Kidney (tissue), 14 donors: Measurements from ENCODE around the gene SREBF1. TPM values are rescaled to one million over a fixed set of nuclear protein-coding genes. Genes with fewer than 3 reads are reported as not detected.

Source experiments
- DNase-seq, 5 donors: peaks; one replicate each; pipeline ENCODE4 v3.0.0-alpha.2; 2013 to 2020
- FAIRE-seq: peaks from 2 replicates; lab custom pipeline; 2012; peaks lifted over from hg19 to GRCh38; lab: Jason Lieb, UNC
- H3K27ac ChIP-seq, 2 donors: one replicate each; pipeline ENCODE4 v1.7.0; 2013; ENCODE audit warnings: low read depth in 2 of 2, low read length in 2 of 2, inconsistent platforms in 1 of 2
- H3K27me3 ChIP-seq: one replicate; pipeline ENCODE4 v1.7.1; 2013; ENCODE audit warnings: low read length, inconsistent platforms; ENCODE audit not compliant: control insufficient read depth, insufficient read depth
- H3K36me3 ChIP-seq, 3 donors: one replicate each; pipeline versions ENCODE4 v1.7.0 to v1.7.1; 2013; ENCODE audit warnings: low read length in 3 of 3, control low read depth in 1 of 3, inconsistent platforms in 1 of 3; ENCODE audit not compliant: insufficient read depth in 3 of 3, control insufficient read depth in 2 of 3
- H3K4me1 ChIP-seq, 3 donors: one replicate each; pipeline versions ENCODE4 v1.7.0 to v1.7.1; 2013; ENCODE audit warnings: low read length in 3 of 3, inconsistent platforms in 1 of 3, low read depth in 1 of 3; ENCODE audit not compliant: control insufficient read depth in 2 of 3, insufficient read depth in 2 of 3
- H3K4me3 ChIP-seq, 3 donors: one replicate each; pipeline versions ENCODE4 v1.7.0 to v1.8.1; 2013; ENCODE audit warnings: low read length in 3 of 3, control low read depth in 1 of 3, inconsistent platforms in 1 of 3
- H3K9ac ChIP-seq, 3 donors: one replicate each; pipeline versions ENCODE4 v1.7.0 to v1.7.1; 2013; ENCODE audit warnings: low read length in 3 of 3, control low read depth in 1 of 3, inconsistent platforms in 1 of 3
- H3K9me3 ChIP-seq, 3 donors: one replicate each; pipeline versions ENCODE4 v1.7.0 to v1.7.1; 2013; ENCODE audit warnings: low read length in 3 of 3, control low read depth in 1 of 3, inconsistent platforms in 1 of 3; ENCODE audit not compliant: control insufficient read depth in 2 of 3, insufficient read depth in 1 of 3
- CTCF ChIP-seq: IDR thresholded peaks from 3 replicates; pipeline ENCODE4 v1.5.1; 2012; ENCODE audit warnings: mild to moderate bottlenecking, moderate library complexity, borderline replicate concordance; ENCODE audit not compliant: insufficient read depth; ENCODE audit errors: extremely low read depth
- intact Hi-C: fragments of 100-400 bp; cut with DNase I; formaldehyde crosslinking; loops from one replicate; pipeline ENCODE4 v1.11.1; 2022
- polyA plus RNA-seq: library from polyadenylated mRNA; stranded (reverse); fragments of 350-450 nt; fragmentation: Illumina TruSeq; extraction: RNeasy Lipid Tissue Mini Kit (QIAGEN cat#74804); gene quantifications from one replicate; pipeline ENCODE4 v1.2.3, GENCODE V29; 2014; ENCODE audit warnings: low read depth, low replicate concordance; ENCODE audit not compliant: insufficient read depth
- total RNA-seq: library from RNA; stranded (reverse); fragmentation: NEBNext Ultra II Directional; extraction: Animal tissue kit (Norgen Biotek cat#: 25700); gene quantifications from one replicate; pipeline ENCODE4 v1.2.1, GENCODE V29; 2021
- donor health status: control.
- donor health status: control.
- donor health status: control.
- donor health status: control.
- donor health status: control.
- donor health status: DM: yes; HTN: yes; CAD: no.
- donor health status: Normal renal cell carcinoma (clear cell type).

Gene SREBF1
- total and polyA plus RNA-seq, 2 donors from 2014 or later: 37.6 to 48.3 TPM

- peaks cover 0 to under 1% (median 0%) of the 10 kb centered on the region in 3 donors for H3K36me3 ChIP-seq
- no peaks in the 10 kb centered on the region for H3K27me3 ChIP-seq
- intact Hi-C loops: no loop called here
- H3K9ac ChIP-seq: peak overlapping the region in 1 of 3 donors; percentile 1
- no peak for TF ChIP-seq CTCF
- peak overlapping the region in 1 of 2 donors; percentile 44 for H3K27ac ChIP-seq
- no peak overlapping the region for H3K4me3 ChIP-seq
- no peaks in the 10 kb centered on the region for H3K9me3 ChIP-seq
- DNase-seq (no peak), FAIRE-seq (no peak)
- H3K4me1 ChIP-seq: peaks cover 2 to 16% (median 12%) of the 10 kb centered on the region in 3 donors
Observed at GRCh38 chr17:17855976-17856375, 19.2 kb upstream of the SREBF1 start.

- intact Hi-C loops: no loop called here
- Histone ChIP-seq H3K27ac (no peak overlapping the region), H3K9me3 (no peaks in the 10 kb centered on the region), H3K27me3 (no peaks in the 10 kb centered on the region), H3K9ac (no peak overlapping the region), H3K4me1 (peaks cover 2 to 24% (median 21%) of the 10 kb centered on the region in 3 donors), H3K36me3 (no peaks in the 10 kb centered on the region), H3K4me3 (no peak overlapping the region)
- FAIRE-seq: no peak
- DNase-seq: no peak
- TF ChIP-seq CTCF: no peak
Observed at GRCh38 chr17:17853811-17854447, 17.1 kb upstream of the SREBF1 start.

GRCh38 chr17:17852930-17853329 is 16.1 kb upstream of the SREBF1 start:
- intact Hi-C loops: no loop called here
- DNase-seq (no peak), FAIRE-seq (no peak)
- Histone ChIP-seq H3K9ac (no peak overlapping the region), H3K4me1 (peaks cover 2 to 29% (median 21%) of the 10 kb centered on the region in 3 donors), H3K4me3 (no peak overlapping the region), H3K9me3 (no peaks in the 10 kb centered on the region), H3K27ac (no peak overlapping the region), H3K36me3 (no peaks in the 10 kb centered on the region), H3K27me3 (no peaks in the 10 kb centered on the region)
- no peak for TF ChIP-seq CTCF
